ENCODE measurements around the gene DPYSL4. TPM values are rescaled to one million over a fixed set of nuclear protein-coding genes. Genes with fewer than 3 reads are reported as not detected.

The DPYSL4 gene
- total and polyA plus RNA-seq, 2 experiments from 2014 or later: 10.6 to 23.9 TPM

- TF ChIP-seq REST (IDR thresholded peaks at IDR 0.05; ENCODE audit: unreplicated experiment) (no peak), JUNB (IDR thresholded peaks at IDR 0.05; ENCODE audit: unreplicated experiment) (no peak), NANOG (IDR thresholded peaks at IDR 0.05; ENCODE audit: borderline replicate concordance) (no peak), STAT1 (IDR thresholded peaks at IDR 0.05; ENCODE audit: unreplicated experiment) (no peak), ZNF114 (CRISPR knock-in tag; IDR thresholded peaks at IDR 0.05) (no peak), EZH2 (IDR thresholded peaks at IDR 0.05; ENCODE audit: low read depth, unreplicated experiment) (no peak), ETS1 (IDR thresholded peaks at IDR 0.05) (no peak), CREB1 (CRISPR knock-in tag; IDR thresholded peaks at IDR 0.05; ENCODE audit: low read depth) (no peak), EZH2phosphoT487 (IDR thresholded peaks at IDR 0.05; ENCODE audit: unreplicated experiment) (no peak), POLR2AphosphoS5 (IDR thresholded peaks at IDR 0.05; ENCODE audit: low read depth) (no peak)
- TF ChIP-seq, protein P1, sequence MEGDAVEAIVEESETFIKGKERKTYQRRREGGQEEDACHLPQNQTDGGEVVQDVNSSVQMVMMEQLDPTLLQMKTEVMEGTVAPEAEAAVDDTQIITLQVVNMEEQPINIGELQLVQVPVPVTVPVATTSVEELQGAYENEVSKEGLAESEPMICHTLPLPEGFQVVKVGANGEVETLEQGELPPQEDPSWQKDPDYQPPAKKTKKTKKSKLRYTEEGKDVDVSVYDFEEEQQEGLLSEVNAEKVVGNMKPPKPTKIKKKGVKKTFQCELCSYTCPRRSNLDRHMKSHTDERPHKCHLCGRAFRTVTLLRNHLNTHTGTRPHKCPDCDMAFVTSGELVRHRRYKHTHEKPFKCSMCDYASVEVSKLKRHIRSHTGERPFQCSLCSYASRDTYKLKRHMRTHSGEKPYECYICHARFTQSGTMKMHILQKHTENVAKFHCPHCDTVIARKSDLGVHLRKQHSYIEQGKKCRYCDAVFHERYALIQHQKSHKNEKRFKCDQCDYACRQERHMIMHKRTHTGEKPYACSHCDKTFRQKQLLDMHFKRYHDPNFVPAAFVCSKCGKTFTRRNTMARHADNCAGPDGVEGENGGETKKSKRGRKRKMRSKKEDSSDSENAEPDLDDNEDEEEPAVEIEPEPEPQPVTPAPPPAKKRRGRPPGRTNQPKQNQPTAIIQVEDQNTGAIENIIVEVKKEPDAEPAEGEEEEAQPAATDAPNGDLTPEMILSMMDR (conservative IDR thresholded peaks at IDR 0.05; ENCODE audit: low read depth in 2 of 2): no peak
Observed at GRCh38 chr10:132145002-132145401, 41.7 kb upstream of the DPYSL4 start (continued).

DNA sequence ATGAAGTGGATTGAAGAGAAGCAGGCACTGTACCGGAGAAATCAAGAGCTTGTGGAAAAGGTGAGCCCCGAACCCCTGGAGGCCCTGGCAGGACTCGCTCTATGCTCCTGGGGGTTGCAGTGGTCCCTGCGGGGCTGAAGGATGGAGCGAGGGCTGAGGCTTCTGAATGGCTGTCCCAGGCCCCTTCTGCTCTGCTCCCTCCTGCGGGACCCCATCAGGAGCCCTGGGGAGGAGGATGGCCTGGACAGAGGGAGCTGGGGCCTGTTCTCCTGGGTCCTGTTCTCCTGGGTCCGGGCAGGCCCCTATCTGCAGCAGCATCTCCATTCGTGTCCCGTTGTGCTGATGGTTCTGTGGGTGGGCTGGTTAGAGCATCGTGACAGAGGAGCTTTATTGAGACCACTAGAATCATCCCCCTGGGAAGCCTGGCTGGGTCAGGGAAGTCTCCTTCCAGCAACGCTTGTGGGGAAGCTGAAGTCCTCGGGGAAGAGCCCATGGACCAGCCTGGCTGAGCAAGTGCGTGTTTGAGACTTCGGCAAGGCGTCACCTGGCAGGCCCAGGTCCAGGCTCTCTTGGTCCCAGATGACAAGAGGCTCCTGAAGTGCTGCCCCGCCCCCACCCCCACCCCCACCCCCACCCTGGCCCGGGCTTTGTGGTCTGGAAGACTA lies 41.1 kb upstream of the DPYSL4 start:
- no peak overlapping the region for H3K27ac ChIP-seq (ENCODE audit: low read depth)
- H4K20me1 ChIP-seq (replicated peaks; ENCODE audit: insufficient read depth): no peaks in the 10 kb centered on the region
- Mint-ChIP-seq H3K4me1 (peaks cover 11% of the 10 kb centered on the region), H3K9me3 (no peaks in the 10 kb centered on the region), H3K4me3 (no peak overlapping the region), H3K36me3 (ENCODE audit: low read depth) (no peaks in the 10 kb centered on the region), H3K27me3 (ENCODE audit: insufficient read depth, low read depth, poor library complexity) (peaks cover 13% of the 10 kb centered on the region), H3K27ac (no peak overlapping the region)
- DNase-seq (ENCODE audit: low spot score) (no peak), ATAC-seq (no peak)
- H3K36me3 ChIP-seq (ENCODE audit: insufficient read depth): no peaks in the 10 kb centered on the region
- H3K4me1 ChIP-seq (ENCODE audit: insufficient read depth): peaks cover 6% of the 10 kb centered on the region
- H2AFZ ChIP-seq: no peak overlapping the region
- no peaks in the 10 kb centered on the region for H3K79me2 ChIP-seq (replicated peaks; ENCODE audit: insufficient read depth)
- no peaks in the 10 kb centered on the region for H3K9me2 ChIP-seq (ENCODE audit: insufficient read depth)
- no peak overlapping the region for H3K4me2 ChIP-seq
- no peaks in the 10 kb centered on the region for H3F3A ChIP-seq (replicated peaks; ENCODE audit: low read depth)
- H3K4me3 ChIP-seq: no peak overlapping the region
- H3K27me3 ChIP-seq (ENCODE audit: insufficient read depth): no peaks in the 10 kb centered on the region
- TF ChIP-seq EZH2phosphoT487 (IDR thresholded peaks at IDR 0.05; ENCODE audit: unreplicated experiment) (no peak), ZNF331 (CRISPR knock-in tag; IDR thresholded peaks at IDR 0.05; ENCODE audit: low read depth) (no peak), REST (IDR thresholded peaks at IDR 0.05; ENCODE audit: unreplicated experiment) (no peak)

Measured in GM23338 (cell line).